Mesenteric fat pad (tissue), 1 donor: ENCODE results near the gene TBXA2R. TPM values are rescaled to one million over a fixed set of nuclear protein-coding genes. Genes with fewer than 3 reads are reported as not detected.
"Not testable (repeated sequence)": the region's sequence is repeated elsewhere in the genome, so short reads cannot be mapped to it uniquely, and the experiment has no call there.

Experiments
- DNase-seq: peaks from one replicate; pipeline ENCODE4 v3.0.0-alpha.2; 2020; ENCODE audit warnings: low spot score
- long read RNA-seq: library from polyadenylated mRNA; unstranded; transcript quantifications from one replicate; pipeline ENCODE4 v2.0.0, GENCODE V29; 2020
- total RNA-seq: library from RNA; stranded (reverse); fragmentation: NEBNext Ultra II Directional; extraction: Animal tissue kit (Norgen Biotek cat#: 25700); gene quantifications from one replicate; pipeline ENCODE4 v1.2.1, GENCODE V29; 2021
- donor health status: DM: yes; HTN: yes; CAD: no.

The TBXA2R gene
- total RNA-seq, result 5.4 TPM
- long read RNA-seq, transcript TBXA2R-201 (3 exons, 2,608 nt), result major isoform, 8 of 13 reads
- long read RNA-seq, partial matches to known transcripts, result 2 of 13 reads
- long read RNA-seq, other reads (novel, unspliced or antisense), result 2 of 13 reads

DNA sequence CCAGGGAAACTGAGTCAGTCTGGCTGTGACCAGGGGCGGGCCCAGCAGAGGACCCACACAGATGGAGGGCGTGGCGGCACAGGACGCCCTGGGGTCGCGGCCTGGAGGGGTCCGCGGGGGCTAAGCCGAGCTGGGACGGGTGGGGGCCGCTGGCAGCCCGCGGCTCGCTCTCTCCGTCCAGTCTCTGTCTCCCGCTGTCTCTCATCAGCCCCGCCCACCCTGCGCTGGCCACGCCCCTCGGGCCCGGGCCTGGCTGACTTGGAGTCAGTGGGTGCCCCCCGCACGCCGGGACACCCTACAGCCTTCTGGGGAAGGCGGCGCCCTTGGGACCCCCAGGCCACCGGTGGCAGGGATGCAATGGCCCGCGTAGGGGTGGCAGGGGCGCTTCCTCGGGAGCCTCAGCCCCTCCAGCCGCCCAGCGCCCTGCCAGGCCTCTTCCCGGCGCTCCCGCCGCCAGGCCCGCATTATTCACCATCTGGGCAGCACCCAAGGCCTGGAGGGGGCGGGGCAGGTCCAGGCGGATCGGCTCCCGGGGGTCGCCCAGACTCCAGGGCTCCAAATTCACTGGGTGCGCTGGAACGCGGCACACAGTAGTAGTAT lies at the start of gene TBXA2R:
TBXA2R (minus strand) TSS at position 186 of the 600 bp plus-strand sequence. CDS start 6,241 bp downstream, outside the sequence.
- DNase-seq, result no peak

DNA sequence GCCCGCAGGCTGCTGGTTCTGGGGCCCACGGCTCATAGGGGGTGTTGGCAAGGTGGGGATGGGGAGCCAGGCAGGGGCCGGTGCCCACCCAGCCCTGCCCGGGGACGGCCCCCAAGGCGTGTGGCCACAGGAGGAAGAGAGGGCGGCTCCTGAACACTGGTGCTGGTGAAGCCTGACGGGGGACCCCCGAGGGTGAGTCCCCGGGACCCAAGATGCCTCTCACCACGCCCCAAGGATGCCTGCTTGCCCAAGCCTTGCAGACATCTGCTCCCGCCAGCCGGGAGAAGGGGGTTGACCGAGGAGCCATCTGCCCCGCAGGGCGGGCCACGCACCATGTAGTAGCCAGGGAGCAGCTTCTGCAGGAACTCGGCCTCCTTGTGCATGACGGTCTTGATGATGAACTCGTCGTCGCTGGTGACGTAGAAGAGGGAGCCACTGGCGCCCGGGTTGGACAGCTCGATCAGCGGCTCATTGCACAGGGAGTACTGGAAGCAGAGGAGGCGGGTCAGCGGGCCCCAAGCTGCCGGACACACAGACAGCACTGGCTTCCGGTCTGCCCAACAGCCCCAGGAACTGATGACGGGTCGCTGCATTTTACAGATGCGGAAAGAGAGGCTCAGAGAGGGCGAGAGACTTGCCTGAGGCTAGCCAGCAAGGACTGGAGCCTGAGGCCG lies 49.5 kb upstream of the TBXA2R start:
- DNase-seq, result no peak

DNA sequence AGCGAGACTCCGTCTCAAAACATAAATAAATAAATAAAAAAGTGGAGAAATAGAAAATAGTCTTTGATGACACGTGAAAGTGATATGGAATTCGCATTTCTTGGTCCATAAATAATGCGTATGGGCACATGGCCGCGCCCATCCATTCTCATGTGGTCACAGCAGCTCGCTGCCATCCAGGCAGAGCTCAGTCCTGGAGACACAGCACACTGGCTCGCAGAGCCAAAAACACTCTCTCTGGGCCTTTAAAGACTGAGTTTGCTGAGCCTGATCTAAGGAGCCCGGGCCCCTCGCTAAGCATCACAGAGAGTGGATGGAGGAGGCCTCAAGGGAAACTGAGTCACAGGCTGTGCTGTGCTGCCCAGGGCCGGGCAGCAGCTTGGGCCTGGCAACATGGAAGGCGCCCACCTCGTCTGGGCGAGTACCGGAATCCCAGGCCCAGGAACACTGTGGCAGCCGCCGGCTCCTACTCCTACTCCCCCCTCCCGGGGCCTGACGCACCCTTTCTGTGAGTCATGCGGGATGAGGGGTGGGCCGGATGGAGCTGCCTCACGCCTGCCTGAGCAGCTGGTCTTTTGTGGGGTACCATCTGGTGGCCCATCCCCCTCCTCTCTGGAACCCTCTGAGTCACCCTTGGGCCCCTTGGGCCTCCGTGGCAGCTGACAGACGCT lies 48.9 kb upstream of the TBXA2R start:
- DNase-seq, result no peak

DNA sequence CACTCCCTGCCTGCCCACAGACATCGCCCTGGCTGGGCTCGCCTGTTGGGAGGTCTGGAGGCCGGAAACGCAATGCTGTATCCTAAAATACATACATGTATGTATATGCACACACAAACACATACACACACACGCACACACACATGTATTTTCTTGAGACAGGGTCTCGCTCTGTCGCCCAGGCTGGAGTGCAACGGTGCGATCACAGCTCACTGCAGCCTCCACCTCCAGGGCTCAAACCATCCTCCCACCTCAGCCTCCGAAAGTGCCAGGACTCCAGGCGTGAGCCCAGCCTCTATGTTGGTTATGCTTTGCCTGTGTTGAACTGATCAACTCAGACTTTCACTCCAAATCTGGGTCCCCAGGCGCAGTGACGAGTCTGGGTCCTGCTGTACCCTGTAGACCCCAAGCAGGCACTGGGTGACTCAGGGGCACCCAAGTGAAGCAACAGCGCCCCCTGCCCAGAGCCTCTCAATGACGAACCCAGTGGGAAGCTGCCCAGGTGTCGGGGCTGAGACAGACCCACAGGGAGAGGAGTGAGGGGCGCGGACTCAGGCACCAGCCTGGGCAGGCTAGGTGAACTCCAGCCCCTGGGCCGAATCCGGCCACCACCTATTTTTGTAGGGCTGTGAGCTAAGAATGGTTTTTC lies 47.3 kb upstream of the TBXA2R start:
- no peak for DNase-seq

DNA sequence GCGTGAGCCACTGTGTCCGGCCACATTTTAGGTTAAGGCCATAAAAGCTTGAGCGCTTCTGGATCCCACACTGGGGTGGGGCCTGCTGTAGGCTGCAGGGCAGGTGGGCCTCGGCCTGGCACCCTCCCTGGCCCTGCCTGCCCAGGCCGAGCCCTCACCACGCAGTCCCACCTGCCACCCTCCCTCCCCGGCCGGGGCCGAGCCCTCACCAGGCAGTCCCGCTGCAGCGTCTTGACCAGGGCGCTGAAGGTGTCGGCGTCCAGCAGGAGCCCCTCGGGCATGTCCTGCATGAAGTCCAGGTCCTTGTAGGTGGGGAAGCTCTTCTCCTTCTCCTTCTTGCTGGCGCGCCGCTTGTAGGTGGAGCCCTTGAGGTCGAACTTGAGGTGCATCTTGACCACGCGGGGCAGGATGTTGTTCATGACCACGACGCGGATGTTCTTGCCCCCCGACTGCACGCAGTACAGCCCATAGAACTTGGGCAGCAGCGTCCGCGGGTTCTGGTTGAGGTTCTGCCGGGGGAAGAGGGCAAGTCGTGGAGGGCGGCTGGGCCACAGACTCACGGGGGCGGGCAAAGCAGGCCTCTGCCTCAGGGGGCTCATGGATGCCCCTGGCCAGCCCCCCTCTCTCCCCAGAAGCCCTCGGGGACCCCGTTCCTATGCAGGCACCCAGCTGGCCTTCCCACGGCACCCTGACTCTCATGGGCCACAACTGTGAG lies 46.6 kb upstream of the TBXA2R start:
- DNase-seq, result no peak

DNA sequence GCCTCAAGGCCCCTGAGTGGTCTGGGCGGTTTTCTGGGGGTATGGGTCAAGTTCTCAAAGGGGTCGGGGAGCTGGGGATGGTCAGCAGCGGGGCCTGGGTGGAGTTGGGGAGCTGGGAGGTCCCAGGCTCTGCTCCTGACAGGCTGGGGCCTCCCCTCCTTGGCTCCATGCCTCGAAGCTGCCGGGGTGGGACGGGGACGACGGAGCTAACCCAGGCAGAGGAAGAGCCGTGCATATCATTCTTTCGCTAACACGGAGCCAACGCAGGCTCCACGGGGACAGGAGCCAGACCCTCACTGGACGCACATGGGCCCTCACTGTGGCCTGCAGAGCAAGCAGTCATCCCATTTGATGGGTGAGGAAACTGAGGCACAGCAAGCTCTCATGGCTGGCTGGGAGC lies 45.7 kb upstream of the TBXA2R start:
- DNase-seq, result no peak

DNA sequence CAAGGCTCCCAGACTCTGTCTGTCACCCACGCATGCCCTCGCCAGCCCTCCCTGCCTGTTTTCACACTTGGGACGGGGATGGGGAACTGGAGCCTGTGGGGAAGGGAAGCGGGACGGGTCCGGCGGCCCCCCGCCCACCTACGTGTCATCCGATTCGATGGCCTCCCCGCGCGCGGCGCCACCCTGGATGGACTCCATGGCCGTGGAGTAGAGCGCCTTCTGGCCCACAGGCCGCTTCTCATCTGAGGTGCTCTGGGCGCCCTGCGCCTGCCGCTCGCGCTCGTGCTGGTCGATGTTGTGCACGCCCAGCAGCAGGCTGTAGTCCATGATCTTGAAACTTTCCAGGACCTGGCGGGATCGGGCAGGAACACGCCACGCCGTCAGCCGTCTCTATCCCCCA lies 45.0 kb upstream of the TBXA2R start:
- no peak for DNase-seq

DNA sequence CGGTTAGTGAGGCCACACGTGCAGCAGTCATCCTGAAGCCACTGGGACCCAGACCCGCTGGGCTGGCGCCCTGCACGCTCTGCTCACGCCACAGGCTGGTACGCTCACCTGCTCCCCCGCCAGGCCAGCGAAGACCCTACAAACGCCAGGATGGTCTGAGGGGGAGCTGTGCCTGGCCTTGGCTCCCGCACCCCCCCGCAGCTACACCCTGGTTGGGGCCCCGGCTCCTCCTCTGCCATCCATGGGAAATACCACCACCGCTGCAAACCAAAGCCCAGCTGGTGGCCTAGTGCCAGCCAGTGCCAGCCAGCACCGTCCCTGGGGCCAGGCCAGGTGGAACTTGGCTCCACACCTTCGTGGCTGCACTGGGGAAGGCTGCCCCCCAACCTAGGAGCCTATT lies 43.2 kb upstream of the TBXA2R start:
- DNase-seq, result no peak

DNA sequence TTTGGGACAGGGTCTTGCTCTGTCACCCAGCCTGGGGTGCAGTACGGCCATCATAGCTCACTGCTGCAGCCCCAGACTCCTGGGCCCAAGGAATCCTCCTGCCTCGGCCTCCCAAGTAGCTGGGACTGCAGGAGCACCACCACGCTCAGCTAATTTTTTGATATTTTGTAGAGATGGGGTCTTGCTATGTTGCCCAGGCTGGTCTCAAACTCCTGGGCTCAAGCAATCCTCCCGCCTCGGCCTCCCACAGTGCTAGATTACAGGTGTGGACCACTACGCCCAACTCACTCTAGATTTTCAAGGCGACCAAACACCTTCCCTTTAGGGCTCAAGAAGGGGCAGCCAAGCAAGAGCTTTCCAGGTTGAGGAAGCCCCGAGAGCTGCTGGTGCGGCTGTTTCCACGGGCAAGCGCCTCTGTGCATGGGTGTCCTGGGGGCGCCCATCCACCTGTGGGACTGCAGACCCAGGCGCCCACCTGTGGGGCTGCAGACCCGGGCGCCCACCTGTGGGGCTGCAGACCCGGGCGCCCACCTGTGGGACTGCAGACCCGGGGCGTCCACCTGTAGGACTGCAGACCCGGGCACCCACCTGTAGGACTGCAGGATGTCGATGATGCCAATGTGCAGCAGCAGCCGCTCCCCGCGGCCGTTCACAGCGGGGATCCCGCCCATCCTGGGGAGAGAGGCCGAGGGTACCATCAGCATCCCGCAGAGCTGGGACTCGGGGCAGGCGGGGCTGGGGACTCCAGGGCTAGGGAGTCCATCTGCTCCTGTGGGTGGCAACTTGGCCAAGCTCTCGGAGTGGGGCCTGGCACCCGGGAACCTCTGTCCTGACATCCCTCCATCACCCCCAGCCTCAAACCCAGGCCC lies 41.6 kb upstream of the TBXA2R start:
- no peak for DNase-seq

DNA sequence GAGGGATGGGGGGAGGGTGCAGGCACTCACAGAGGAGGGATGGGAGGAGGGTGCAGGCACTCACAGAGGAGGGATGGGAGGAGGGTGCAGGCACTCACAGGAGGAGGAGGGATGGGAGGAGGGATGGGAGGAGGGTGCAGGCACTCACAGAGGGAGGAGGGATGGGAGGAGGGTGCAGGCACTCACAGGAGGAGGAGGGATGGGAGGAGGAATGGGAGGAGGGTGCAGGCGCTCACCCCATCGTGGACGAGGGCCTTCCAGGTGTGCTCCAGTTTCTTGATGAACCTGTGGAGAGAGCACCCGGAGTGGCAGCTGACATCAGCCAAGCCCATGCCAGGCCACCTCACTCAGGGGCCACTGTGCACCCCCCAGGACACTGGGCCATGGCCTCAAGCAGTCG lies 40.4 kb upstream of the TBXA2R start:
- DNase-seq, result not testable (repeated sequence)

DNA sequence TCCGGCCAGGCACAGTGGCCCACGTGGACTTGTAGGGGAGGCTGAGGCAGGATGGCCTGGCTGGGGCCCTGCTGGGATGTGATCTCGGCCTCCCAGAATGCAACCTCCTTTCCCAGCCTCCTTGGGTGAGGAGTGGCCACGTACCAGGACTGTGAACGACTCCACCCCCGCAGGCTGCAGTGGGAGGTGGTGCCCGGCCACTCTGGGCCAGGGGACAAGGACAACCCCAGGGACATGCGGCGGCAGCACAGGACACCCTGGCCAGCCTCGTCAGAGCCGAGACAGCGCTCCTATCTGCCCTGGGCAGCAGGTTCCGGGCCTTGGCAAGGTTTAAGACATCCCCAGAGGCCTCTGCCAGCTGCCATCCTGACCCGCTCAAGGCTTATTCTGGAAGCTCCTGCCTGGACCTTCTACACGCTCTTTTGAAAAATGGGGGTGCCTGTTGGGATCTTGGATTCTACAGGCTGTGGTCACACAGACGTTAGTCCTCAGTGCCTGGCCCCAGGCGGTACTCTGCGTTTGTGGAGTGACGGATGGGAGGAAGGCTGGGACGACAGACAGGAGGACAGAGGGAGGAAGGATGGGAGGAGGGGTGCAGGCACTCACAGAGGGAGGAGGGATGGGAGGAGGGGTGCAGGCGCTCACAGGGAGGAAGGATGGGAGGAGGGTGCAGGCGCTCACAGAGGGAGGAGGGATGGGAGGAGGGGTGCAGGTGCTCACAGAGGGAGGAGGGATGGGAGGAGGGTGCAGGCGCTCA lies 39.8 kb upstream of the TBXA2R start:
- DNase-seq, result no peak

DNA sequence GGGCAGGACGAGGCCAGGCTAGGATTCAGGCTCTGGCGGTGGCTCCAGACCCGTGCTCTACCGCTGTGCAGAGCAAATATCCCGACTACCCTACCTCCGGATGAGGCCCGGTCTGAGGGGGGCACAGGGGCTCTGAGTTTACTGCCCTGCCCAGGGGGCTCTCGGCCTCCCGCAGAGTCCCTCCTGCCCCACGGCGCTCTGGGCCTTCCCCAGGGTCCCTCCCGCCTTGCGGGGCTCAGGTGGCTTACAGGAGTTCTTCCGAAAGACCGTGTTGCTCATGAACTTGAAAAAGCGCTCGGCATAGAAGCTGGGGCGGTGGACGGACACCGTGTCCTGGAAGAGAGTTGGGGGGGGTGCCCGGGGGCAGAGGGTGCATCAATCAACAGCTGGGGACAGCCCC lies 39.1 kb upstream of the TBXA2R start:
- no peak for DNase-seq

DNA sequence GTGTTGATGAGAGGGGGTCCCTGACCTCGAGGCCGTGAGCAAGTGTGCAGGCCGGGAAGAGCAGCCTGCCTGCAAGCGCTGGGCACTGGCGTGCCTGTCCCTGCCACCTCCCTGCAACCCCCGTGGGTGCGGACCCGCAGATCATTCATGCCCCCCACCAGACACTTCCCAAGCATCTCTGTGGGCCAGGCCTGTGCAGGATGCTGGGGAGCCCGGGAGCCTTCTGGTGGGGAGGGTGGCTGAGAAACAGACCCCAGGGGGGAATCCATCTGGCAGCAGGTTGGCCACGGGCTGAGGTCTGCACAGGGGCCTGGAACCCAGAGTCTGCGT lies 38.4 kb upstream of the TBXA2R start:
- no peak for DNase-seq

DNA sequence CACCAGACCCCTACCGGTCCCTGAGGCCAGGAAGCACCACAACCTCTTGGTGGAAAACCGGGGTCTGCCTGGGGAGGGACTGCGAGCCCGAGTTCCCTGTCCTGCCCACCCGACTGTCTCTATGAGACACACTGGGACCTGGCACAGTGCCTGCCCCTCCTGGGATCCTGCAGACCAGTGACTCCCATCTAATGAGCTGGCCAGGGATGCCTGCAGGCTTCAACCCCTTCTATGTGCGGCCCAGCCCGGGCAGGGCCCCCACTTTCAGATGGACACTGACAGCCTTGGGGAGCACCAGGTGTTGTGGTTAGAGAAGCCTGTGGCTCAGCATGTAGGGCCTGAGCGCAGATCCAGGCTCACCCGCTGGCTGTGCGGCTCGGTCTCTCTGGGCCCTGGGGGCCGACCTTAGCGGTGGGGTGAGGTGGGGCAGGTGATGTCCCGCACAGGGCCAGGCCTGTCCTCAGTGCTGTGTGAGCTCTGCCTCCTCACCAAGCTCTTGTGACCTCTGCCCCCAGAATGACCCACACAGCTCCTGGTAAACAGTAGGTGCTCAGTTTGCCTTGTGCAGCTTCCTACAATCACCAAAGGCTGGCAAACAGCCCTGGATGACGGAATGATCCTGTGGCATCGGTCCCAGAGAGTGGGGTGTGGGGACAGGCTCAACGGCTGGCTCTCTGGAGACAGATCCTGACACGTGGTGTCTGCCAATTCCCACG lies 37.8 kb upstream of the TBXA2R start:
- DNase-seq, result no peak

DNA sequence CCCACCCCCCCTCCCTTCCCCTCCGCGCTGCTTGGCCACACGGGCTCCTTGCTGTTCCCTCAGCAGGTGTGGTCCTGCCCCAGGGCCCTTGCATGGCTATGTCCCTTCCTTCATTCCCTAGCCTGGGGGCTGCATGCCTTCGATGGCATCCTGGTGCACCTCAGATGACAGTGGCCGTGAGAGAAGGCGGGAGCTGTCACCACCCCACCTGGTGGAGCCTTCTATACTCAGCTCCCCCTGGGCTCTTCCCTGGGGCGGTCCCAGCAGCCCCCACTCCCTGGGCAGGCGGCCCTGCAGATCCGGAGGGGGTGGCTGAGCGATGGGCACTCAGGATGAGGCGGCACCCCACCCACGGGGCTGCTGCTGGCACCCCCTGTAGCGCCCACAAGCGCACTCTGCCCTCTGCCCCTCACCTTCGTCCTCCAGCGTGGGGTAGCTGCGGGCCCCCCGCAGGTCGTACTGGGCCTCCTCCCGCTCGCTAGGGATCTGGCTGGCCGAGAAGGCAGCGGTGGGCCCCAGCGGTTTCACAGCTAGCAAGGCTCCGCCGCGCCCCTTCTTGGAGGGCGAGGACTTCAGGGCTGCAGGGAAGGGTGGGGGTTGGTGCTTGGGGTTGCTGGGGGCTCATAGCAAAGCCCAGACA lies 37.1 kb upstream of the TBXA2R start:
- no peak for DNase-seq

DNA sequence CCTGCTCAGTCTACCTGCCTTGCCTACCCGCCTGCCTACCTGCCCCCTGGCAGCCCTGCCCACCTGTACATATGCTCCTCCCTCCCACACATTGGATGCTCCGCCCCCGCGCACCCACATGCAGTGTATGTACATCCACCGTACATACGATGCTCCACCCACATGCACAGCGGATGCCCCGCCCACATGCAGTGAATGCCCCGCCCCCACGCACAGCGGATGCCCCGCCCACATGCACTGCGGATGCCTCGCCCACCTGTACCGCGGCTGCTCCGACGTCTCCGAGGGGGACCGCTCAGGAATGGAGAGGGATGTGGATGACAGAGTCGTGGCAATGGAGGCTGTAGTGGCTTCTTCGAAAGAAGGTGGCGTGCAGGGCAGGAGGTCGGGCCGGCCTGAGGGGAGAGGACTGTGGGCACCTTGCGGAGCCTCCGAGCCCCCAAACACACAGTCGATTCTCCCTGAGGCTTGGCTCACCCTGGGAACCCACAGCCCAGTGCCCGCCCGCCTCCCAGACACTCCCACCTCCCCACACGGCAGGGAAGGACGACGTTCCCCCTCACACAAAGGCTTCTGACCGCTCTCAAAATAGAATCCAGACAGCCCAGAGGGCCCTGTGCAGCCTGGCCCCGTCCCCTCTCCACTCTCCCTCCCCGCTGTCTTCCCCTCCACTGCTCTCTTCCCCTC lies 36.5 kb upstream of the TBXA2R start:
- no peak for DNase-seq

DNA sequence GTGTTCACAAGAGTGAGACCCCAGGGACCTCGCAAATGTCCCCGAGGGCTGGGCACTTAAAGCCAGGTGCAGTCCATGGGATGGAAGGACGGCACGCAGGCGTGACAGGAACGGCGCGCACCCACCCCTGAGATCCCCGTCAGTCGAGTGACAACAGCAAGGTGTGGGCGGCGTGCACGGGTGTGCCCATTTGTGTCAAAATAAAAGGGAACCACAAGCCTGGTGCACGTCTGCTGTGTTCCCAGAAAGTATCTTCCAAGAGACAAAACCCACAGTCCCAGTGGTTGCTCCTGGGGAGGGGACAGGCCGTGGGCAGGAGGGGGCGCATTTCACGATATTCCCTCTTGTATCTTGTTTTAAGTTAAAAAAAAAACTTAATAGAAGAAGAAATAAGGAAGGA lies 35.6 kb upstream of the TBXA2R start:
- DNase-seq, result no peak
